ENCODE measurements around the gene THSD7B. TPM values are rescaled to one million over a fixed set of nuclear protein-coding genes. Genes with fewer than 3 reads are reported as not detected.

Gene THSD7B
- total RNA-seq (2016; rRNA removed; fragmentation: Illumina TruSeq; extraction: Trizol) (0.02 TPM in 1 of 2 replicates, not detected in the other), polyA plus RNA-seq (2011; rRNA removed) (not detected in 2 replicates), polyA minus RNA-seq (2011; rRNA and poly(A)+ RNA removed; ENCODE audit: low replicate concordance) (0.09 TPM in 1 of 2 replicates, not detected in the other), Bru-seq, nascent RNA (percentile 1 among the genes with signal in this experiment), BruChase-seq, experiment 1, labeled RNA remaining after a 6-hour chase (percentile 0 among the genes with signal in this experiment), BruChase-seq, experiment 2, labeled RNA remaining after a 2-hour chase (percentile 1 among the genes with signal in this experiment)
- not detected in 2 replicates for total RNA-seq (2016; cell fraction: cytosol; rRNA removed; fragmentation: Illumina TruSeq; extraction: Trizol; ENCODE audit: low read depth)
- 0.03 TPM in 1 of 2 replicates, not detected in the other for total RNA-seq (2016; cell fraction: insoluble cytoplasmic fraction; rRNA removed; fragmentation: Illumina TruSeq; extraction: Trizol)
- total RNA-seq (2016; cell fraction: membrane; rRNA removed; fragmentation: Illumina TruSeq; extraction: Trizol), result not detected in 2 replicates
- total RNA-seq (2016; cell fraction: nucleus; rRNA removed; fragmentation: Illumina TruSeq; extraction: Trizol), result not detected in 2 replicates
- polyA plus RNA-seq (2011; cell fraction: cytosol; rRNA removed), result not detected in 2 replicates
- polyA plus RNA-seq (2011; cell fraction: nucleus; rRNA removed), result not detected in 2 replicates
- not detected in 2 replicates for polyA plus RNA-seq (2012)
- polyA plus RNA-seq (2016; cell fraction: cytosol; fragmentation: Illumina TruSeq; extraction: Trizol; ENCODE audit: low read depth), result not detected in 2 replicates
- polyA plus RNA-seq (2016; cell fraction: insoluble cytoplasmic fraction; fragmentation: Illumina TruSeq; extraction: Trizol; ENCODE audit: low read depth), result not detected in 2 replicates
- not detected in 2 replicates for polyA plus RNA-seq (2016; cell fraction: membrane; fragmentation: Illumina TruSeq; extraction: Trizol; ENCODE audit: low read depth)
- polyA plus RNA-seq (2016; cell fraction: nucleus; fragmentation: Illumina TruSeq; extraction: Trizol; ENCODE audit: insufficient read depth, low read depth), result not detected in 2 replicates
- not detected in 2 replicates for polyA minus RNA-seq (2011; cell fraction: cytosol; rRNA and poly(A)+ RNA removed)
- not detected in 2 replicates for polyA minus RNA-seq (2011; cell fraction: nucleus; rRNA and poly(A)+ RNA removed)
- long read RNA-seq, experiment 1, result 0 reads
- long read RNA-seq, experiment 2, result 0 reads

DNA sequence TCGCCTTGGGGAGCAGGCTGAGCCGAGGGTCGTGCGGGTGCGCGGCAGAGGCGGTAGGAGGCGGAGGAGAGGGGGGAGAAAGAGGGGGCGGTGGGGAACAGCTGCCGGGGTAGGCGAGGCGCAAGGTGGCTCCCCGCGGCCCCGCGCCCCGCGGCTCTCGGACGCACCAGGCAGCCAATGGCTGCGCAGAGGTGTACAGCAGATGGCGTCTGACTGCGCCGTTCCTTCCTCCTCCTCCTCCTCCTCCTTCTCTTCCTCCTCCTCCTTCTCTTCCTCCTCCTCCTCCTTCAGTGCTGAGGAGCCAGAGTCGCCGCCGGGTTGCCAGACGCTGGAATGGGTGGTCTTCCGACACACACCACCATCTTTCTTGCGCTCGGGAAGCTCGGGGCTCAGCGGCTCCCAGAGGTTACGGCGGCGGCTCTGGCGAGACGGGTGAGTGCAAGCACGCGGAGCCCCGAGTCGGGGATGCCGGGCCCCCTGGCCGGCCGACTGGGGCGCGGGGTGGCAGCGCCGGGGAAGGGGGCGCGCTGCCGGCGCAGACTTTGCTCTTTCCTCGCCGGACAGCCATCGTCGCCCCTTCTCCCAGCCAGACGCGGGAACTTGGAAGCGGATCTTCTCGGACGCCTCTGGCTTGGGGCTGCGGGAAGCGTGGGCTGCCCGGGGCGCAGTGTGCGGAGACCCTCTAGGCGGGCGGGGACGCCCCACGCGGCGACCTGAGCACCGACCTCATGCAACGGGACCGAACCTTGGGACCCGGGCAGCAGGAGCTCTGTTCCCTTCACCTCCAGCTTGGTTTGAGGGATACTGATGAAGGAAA lies at the start of gene THSD7B:
Gene THSD7B, plus strand, starts transcription at position 290 of the 817 bp plus-strand sequence. CDS start 116,634 bp downstream, outside the sequence.
- TF ChIP-seq BRD4 (CRISPR knock-in tag; IDR thresholded peaks at IDR 0.05) (no peak), PAWR (CRISPR knock-in tag; IDR thresholded peaks at IDR 0.05; ENCODE audit: borderline replicate concordance) (no peak), ZBTB3 (CRISPR knock-in tag; IDR thresholded peaks at IDR 0.05; ENCODE audit: borderline replicate concordance, low read depth) (no peak), ZNF160 (CRISPR knock-in tag; IDR thresholded peaks at IDR 0.05) (no peak), ARNT2 (CRISPR knock-in tag; IDR thresholded peaks at IDR 0.05; ENCODE audit: low read depth) (no peak), SMARCE1 (IDR thresholded peaks at IDR 0.05; ENCODE audit: borderline replicate concordance) (no peak), ZNF501 (CRISPR knock-in tag; IDR thresholded peaks at IDR 0.05) (no peak), CBX2 (IDR thresholded peaks at IDR 0.05; ENCODE audit: low read depth, low read length) (no peak), CBX2 (CRISPR knock-in tag; IDR thresholded peaks at IDR 0.05; ENCODE audit: low read depth) (no peak), ZNF549 (CRISPR knock-in tag; IDR thresholded peaks at IDR 0.05) (no peak), ZNF577 (CRISPR knock-in tag; IDR thresholded peaks at IDR 0.05; ENCODE audit: borderline replicate concordance, low read depth) (no peak), MXD4 (CRISPR knock-in tag; IDR thresholded peaks at IDR 0.05) (no peak), TFAP4 (IDR thresholded peaks at IDR 0.05; ENCODE audit: borderline replicate concordance, low read depth) (no peak)
- no peak within 1 kb of the TSS for H3K4me2 ChIP-seq (ENCODE audit: low read depth, low read length)
- no peaks in the 10 kb centered on the region for H4K20me1 ChIP-seq (ENCODE audit: insufficient read depth, low read length)
- DNase-seq (ENCODE audit: low spot score) (no peak), ATAC-seq (no peak; the same call in 1 of the 3 replicates), FAIRE-seq (no peak)
- H3K4me3 ChIP-seq (replicated peaks in 1 of 3; ENCODE audit: insufficient read depth in 1 of 3, low read depth in 2 of 3, low read length in 3 of 3), result no peak within 1 kb of the TSS
- no peak within 1 kb of the TSS for H3K27ac ChIP-seq (ENCODE audit: extremely low read length, insufficient read depth, low read length)
- no peaks in the 10 kb centered on the region for H3K79me2 ChIP-seq (ENCODE audit: insufficient read depth, low read length)
- H3K27me3 ChIP-seq (ENCODE audit: control insufficient read depth in 1 of 2, insufficient read depth in 2 of 2, low read length in 2 of 2), result peaks cover 0 to 31% of the 10 kb centered on the region in 2 experiments; a peak in 2 of 5 replicates
- H3K4me1 ChIP-seq (ENCODE audit: insufficient read depth, low read length), result no peaks in the 10 kb centered on the region
- ChIA-PET CTCF (ENCODE audit: low intra/inter-chr PET ratio, low total read pairs) (no interaction called here), POLR2A (no interaction called here)
- in situ Hi-C loops (cut with HindIII; ENCODE audit: extremely low pct_ligation_motif_present, low pct_unique_long_range_greater_than_20kb) (no loop called here), intact Hi-C loops (cut with micrococcal nuclease; ENCODE audit: unreplicated experiment) (no loop called here)
- no TSS peak for BruUV-seq (replicated peaks)
- no peak within 1 kb of the TSS for H3K9ac ChIP-seq (ENCODE audit: insufficient read depth, low read depth, low read length)
- no peaks in the 10 kb centered on the region for H3K36me3 ChIP-seq (replicated peaks in 1 of 2; ENCODE audit: control insufficient read depth in 1 of 2, insufficient read depth in 2 of 2, low read length in 2 of 2)
- no peak within 1 kb of the TSS for H2AFZ ChIP-seq (ENCODE audit: low read length)
- no peaks in the 10 kb centered on the region for H3K9me3 ChIP-seq (ENCODE audit: low read length)
- 33% methylated on average over 53 of the region's 77 CpGs for WGBS (ENCODE audit: low lambda C conversion rate)

Measured in HepG2 (cell line).